ENCODE measurements around the gene KBTBD13.
"Not testable (repeated sequence)": the region's sequence is repeated elsewhere in the genome, so short reads cannot be mapped to it uniquely, and the experiment has no call there.

Gene KBTBD13

DNA sequence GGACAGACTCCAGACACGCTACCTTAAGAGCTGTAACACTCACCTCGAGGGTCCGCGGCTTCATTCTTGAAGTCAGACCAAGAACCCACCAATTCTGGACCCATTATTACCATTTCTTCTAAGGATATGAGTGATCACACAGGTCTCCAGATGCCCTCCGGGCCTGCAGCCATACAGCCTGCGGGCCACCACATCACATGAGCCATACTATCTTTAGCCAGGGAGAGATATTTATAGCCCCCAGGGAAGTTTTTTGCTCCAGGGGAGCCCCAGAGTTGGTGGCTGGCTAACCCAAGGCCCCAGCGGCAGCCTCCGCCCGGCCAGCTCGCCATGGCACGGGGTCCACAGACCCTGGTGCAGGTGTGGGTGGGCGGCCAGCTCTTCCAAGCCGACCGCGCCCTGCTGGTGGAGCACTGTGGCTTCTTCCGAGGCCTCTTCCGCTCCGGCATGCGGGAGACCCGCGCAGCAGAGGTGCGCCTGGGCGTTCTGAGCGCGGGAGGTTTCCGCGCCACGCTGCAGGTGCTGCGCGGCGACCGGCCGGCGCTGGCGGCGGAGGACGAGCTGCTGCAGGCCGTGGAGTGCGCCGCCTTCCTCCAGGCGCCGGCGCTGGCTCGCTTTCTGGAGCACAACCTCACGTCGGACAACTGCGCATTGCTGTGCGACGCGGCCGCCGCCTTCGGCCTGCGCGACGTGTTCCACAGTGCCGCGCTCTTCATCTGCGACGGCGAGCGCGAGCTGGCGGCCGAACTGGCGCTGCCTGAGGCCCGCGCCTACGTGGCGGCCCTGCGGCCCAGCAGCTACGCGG lies at the start of gene KBTBD13:
Gene KBTBD13, plus strand, starts transcription at position 261 of the 805 bp plus-strand sequence. Its CDS starts 70 bp downstream, at position 331.
- DNase-seq (ENCODE audit: low spot score): no peak

DNA sequence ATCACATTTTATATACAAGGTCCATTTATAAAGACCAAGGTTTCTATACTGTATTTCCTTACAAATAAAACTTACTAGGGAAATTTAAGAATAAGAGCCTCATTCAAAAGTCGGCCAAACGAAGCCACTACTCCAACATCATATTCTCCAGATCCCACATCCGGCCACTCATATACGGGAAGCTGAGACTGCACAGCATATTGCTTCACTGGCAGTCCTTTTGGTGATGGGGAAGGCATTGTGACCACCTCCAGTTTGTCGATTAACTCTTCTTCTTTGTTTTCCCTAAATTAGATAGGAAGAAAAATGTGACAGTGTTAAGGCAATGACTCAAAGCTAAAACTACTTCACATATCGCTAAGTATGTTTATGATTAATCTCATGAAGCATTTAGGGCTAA lies 49.8 kb upstream of the KBTBD13 start:
- no peak for DNase-seq (ENCODE audit: low spot score)

DNA sequence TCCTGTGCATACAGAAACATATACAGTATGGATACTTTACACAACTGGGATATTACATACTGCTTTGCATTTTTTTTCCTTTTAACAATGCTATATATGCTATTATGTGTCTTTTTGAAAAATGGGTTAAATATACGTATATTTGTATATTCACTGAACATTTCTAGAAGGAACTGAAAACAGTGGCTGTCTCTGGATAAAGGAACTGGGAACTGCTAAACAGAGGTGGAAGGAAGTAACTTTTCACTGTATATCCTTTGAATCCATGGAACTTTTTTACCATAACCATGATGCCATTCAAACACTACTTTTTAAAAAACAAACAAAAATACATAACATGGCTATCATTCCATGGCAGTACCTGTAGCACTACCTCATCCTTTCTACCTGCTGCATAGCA lies 49.0 kb upstream of the KBTBD13 start:
- no peak for DNase-seq (ENCODE audit: low spot score)

DNA sequence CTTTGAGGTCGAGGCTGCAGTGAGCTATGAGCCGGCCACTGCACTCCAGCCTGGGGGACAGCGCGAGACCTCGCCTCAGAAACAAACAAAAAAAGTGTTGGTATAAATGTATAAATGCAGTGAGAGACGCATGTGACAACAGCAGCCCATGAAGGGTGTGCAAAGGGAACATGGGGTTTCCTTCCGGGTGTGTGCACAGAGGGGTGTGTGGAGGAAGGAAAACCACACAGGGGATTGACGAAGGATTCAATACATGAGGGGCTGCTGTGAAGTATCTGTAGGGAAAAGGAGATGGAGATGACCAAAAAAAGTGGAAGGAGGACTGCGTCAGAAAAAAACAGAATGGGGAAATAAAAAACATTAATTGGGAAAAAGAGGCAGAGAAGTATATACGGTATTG lies 48.2 kb upstream of the KBTBD13 start:
- DNase-seq (ENCODE audit: low spot score): no peak

GRCh38 chr15:65028921-65029735 lies 47.4 kb upstream of the KBTBD13 start, which contains the start of gene MTFMT:
Gene MTFMT (minus strand): TSS chr15:65029639. CDS start chr15:65029613, 26 bp downstream.
- peak; percentile 88 for DNase-seq (ENCODE audit: low spot score)

DNA sequence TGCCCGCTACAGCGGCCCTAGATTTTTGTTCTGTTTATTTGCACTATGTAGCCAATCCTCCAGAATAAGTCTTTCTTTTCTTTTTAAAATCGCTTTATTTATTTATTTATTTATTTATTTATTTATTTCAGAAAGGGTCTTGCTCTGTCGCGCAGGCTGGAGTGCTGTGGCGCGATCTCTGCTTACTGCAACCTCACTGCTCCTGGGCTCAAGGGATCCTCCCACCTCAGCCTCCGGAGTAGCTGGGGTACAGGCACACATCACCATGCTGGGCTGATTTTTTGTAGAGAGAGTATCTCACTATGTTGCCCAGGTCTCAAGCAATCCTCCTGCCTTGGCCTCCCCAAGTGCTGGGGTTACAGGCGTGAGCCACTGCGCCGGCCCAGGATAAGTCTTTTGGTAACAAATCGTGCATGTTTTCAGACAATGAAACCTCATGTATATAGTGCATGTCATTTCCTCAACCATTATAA lies 46.8 kb upstream of the KBTBD13 start:
- DNase-seq (ENCODE audit: low spot score): no peak

DNA sequence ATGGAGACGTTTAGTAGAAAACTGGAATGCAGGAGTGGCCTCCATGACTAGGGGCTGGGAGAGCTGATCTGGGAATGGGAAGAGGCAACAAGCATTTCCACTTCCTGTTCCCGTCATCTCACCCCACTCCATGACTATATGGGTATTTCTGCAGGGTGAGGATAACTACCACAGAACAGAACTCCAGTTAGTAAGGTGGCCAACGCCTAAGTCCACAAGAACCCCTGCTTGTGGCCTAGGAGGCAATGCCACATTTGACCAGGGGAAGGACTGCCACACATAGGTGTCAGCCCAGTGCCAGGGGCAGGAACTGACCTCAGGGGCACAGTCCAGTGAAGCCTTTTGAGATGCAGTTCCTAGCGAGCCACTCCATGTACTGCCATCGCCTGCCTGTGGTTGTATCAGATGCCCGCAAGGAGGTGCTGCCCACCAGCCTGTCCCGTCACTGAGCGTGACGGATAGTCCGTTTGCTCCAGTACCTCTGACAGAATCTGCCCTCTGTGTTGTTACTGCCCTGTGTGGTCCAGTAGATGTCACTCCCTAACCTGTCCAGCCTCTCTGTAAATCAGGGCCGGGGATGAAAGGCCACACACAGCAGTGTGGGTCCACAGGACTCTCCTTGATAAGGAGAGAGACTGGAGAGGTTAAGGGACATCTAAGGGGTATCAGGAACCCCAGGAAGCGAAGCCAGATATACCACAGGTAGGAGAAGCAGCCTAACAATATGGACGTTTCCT lies 43.6 kb upstream of the KBTBD13 start:
- DNase-seq (ENCODE audit: low spot score): no peak

DNA sequence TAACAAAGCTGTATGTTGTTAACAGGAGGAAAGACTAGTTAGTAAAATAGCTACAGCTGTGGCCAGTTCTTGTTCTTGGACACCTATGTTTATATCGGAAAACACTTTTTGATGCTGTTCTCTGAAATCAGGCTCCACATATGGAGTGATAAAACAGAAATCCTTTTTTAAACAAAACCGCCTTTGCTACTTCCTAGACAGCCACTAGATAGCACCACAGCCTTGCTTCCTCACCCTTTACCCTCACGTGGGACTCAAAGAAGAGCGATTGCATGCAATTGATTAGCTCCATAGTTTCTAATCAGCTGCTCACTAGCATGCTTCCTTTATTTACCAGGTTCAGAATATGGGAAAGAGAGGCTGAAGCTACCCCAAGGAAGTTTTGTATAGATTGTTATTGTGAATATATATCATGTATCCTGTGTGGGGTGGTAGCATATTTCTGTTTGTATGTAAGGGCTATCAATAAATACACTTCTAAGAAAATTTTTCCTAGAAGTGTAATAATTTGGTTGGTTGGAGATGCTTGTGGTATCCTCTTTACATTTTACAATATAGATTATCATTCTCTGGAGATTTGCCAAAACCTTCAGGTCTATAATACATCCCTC lies 42.8 kb upstream of the KBTBD13 start:
- peak; percentile 47 for DNase-seq (ENCODE audit: low spot score)

GRCh38 chr15:65034719-65035118 lies 41.8 kb upstream of the KBTBD13 start:
- no peak for DNase-seq (ENCODE audit: low spot score)

- DNase-seq (ENCODE audit: low spot score): no peak
Measured at GRCh38 chr15:65037309-65037708, 39.2 kb upstream of the KBTBD13 start.

GRCh38 chr15:65038428-65038827 lies 38.1 kb upstream of the KBTBD13 start:
- no peak for DNase-seq (ENCODE audit: low spot score)

- no peak for DNase-seq (ENCODE audit: low spot score)
Measured at GRCh38 chr15:65038836-65039235, 37.7 kb upstream of the KBTBD13 start.

- no peak for DNase-seq (ENCODE audit: low spot score)
Measured at GRCh38 chr15:65040461-65040860, 36.1 kb upstream of the KBTBD13 start.

GRCh38 chr15:65041787-65042186 lies 34.8 kb upstream of the KBTBD13 start:
- no peak for DNase-seq (ENCODE audit: low spot score)

- no peak for DNase-seq (ENCODE audit: low spot score)
Measured at GRCh38 chr15:65042776-65043327, 33.7 kb upstream of the KBTBD13 start.

- not testable (repeated sequence) for DNase-seq (ENCODE audit: low spot score)
Measured at GRCh38 chr15:65044218-65044617, 32.3 kb upstream of the KBTBD13 start.

GRCh38 chr15:65044724-65045481 lies 31.6 kb upstream of the KBTBD13 start, which contains the start of gene SLC51B:
Gene SLC51B (plus strand): TSS chr15:65045387. CDS start chr15:65050005, 4,618 bp downstream.
- no peak for DNase-seq (ENCODE audit: low spot score)

- DNase-seq (ENCODE audit: low spot score): no peak
Measured at GRCh38 chr15:65048241-65048640, 28.3 kb upstream of the KBTBD13 start.

DNA sequence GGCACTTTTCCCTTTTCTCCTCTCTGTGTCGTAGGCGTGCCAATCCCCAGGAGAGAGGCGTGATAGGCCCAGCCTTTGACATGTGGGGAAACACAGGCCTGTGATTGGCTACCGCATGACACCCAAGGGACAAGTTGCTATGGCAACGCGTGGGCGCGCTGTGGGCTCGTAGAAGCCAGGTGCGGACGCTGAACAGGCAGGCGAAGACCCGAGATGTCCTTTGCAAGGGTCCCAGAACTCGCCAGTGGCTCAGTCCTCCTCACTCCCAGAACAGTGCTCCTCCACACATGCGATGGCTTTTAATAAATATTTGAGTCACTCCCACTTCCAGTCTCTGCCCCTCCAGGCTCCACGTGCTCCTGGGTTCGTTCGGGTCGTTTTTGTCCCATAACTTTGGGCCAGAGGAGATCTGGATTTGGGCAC lies 27.1 kb upstream of the KBTBD13 start:
- DNase-seq (ENCODE audit: low spot score): peak; percentile 94

- no peak for DNase-seq (ENCODE audit: low spot score)
Measured at GRCh38 chr15:65050270-65050669, 26.3 kb upstream of the KBTBD13 start.

- DNase-seq (ENCODE audit: low spot score): no peak
Measured at GRCh38 chr15:65051266-65051665, 25.3 kb upstream of the KBTBD13 start.

Measured in putamen (tissue), 1 donor.